Liver (tissue), 9 donors: ENCODE data around the gene DAPK3. TPM values are rescaled to one million over a fixed set of nuclear protein-coding genes. Genes with fewer than 3 reads are reported as not detected.

Experiments
- DNase-seq: peaks from one replicate; pipeline ENCODE4 v3.0.0-alpha.2; 2017; ENCODE audit warnings: low spot score
- H3K27ac ChIP-seq, 2 donors: one replicate each; pipeline ENCODE4 v1.7.0; 2013; ENCODE audit warnings: inconsistent platforms in 2 of 2, low read length in 2 of 2, control low read depth in 1 of 2, low read depth in 1 of 2, mild to moderate bottlenecking in 1 of 2
- H3K27me3 ChIP-seq, 4 donors: one replicate each; pipeline versions ENCODE4 v1.6.1 to v1.7.0; 2013; ENCODE audit warnings: low read length in 3 of 4, inconsistent platforms in 1 of 4, mild to moderate bottlenecking in 1 of 4, moderate library complexity in 1 of 4; ENCODE audit not compliant: control insufficient read depth in 4 of 4, insufficient read depth in 4 of 4
- H3K36me3 ChIP-seq, 4 donors: one replicate each; pipeline versions ENCODE4 v1.6.1 to v1.7.0; 2013; ENCODE audit warnings: low read length in 3 of 4, mild to moderate bottlenecking in 3 of 4, low read depth in 1 of 4, moderate library complexity in 1 of 4; ENCODE audit not compliant: control insufficient read depth in 4 of 4, insufficient read depth in 3 of 4
- H3K4me1 ChIP-seq, 4 donors: one replicate each; pipeline versions ENCODE4 v1.6.1 to v1.7.0; 2013; ENCODE audit warnings: low read length in 3 of 4, mild to moderate bottlenecking in 3 of 4, moderate library complexity in 1 of 4; ENCODE audit not compliant: control insufficient read depth in 4 of 4, insufficient read depth in 4 of 4
- H3K4me3 ChIP-seq, 3 donors: one replicate each; pipeline versions ENCODE4 v1.6.1 to v1.7.0; 2013; ENCODE audit warnings: low read length in 3 of 3, control low read depth in 1 of 3, low read depth in 1 of 3, mild to moderate bottlenecking in 1 of 3
- H3K9ac ChIP-seq, 2 donors: one replicate each; pipeline ENCODE4 v1.7.0; 2013; ENCODE audit warnings: low read length in 2 of 2, mild to moderate bottlenecking in 2 of 2, moderate library complexity in 2 of 2, control low read depth in 1 of 2, low read depth in 1 of 2
- H3K9me3 ChIP-seq, 4 donors: one replicate each; pipeline versions ENCODE4 v1.6.1 to v1.7.0; 2013; ENCODE audit warnings: low read length in 3 of 4; ENCODE audit not compliant: control insufficient read depth in 4 of 4
- EGR1 ChIP-seq, 2 donors: IDR thresholded peaks; 2 replicates each; pipeline ENCODE4 v1.6.1; 2016 to 2018; ENCODE audit warnings: antibody characterized with exemption in 2 of 2, low read depth in 2 of 2
- FOXA1 ChIP-seq: IDR thresholded peaks from 2 replicates; pipeline ENCODE4 v1.6.1; 2016; ENCODE audit warnings: antibody characterized with exemption
- FOXA2 ChIP-seq: IDR thresholded peaks from 2 replicates; pipeline ENCODE4 v1.6.1; 2016; ENCODE audit warnings: antibody characterized with exemption
- HNF4A ChIP-seq, 2 donors: conservative IDR thresholded peaks; 2 replicates each; pipeline ENCODE4 v1.6.1; 2016; ENCODE audit warnings: antibody characterized with exemption in 2 of 2, mild to moderate bottlenecking in 2 of 2
- HNF4G ChIP-seq: IDR thresholded peaks from 2 replicates; pipeline ENCODE4 v1.6.1; 2016; ENCODE audit warnings: antibody characterized with exemption
- NR2F2 ChIP-seq: IDR thresholded peaks from 2 replicates; pipeline ENCODE4 v1.6.1; 2016; ENCODE audit warnings: antibody characterized with exemption
- RAD21 ChIP-seq, 2 donors: IDR thresholded peaks; 2 replicates each; pipeline ENCODE4 v1.6.1; 2016; ENCODE audit warnings: antibody characterized with exemption in 2 of 2, mild to moderate bottlenecking in 2 of 2
- SP1 ChIP-seq: IDR thresholded peaks from 2 replicates; pipeline ENCODE4 v1.6.1; 2018; ENCODE audit warnings: antibody characterized with exemption, mild to moderate bottlenecking
- TAF1 ChIP-seq: conservative IDR thresholded peaks from 2 replicates; pipeline ENCODE4 v1.6.1; 2016; ENCODE audit warnings: antibody characterized with exemption, mild to moderate bottlenecking
- YY1 ChIP-seq: IDR thresholded peaks from 2 replicates; pipeline ENCODE4 v1.6.1; 2016; ENCODE audit warnings: antibody characterized with exemption, mild to moderate bottlenecking
- WGBS: extraction: QIAGEN DNeasy Blood & Tissue Kit; methylation state at CpG from one replicate; pipeline ENCODE4 v1.1.7; 2013; 5-methylcytosine and 5-hydroxymethylcytosine counted together
- polyA plus RNA-seq, 2 donors: library from polyadenylated mRNA; stranded (reverse) in 1 of 2; unstranded in 1 of 2; fragments of 200-250 nt in 1 of 2; fragments of >200 nt in 1 of 2; fragmentation: Nextera tagmentation in 1 of 2; extraction: Ambion mirVana in 1 of 2; gene quantifications; one replicate each; pipeline versions ENCODE4 v1.2.1 to v1.2.3, GENCODE V29; 2013 to 2015
- total RNA-seq, 2 donors: library from RNA; depleted of rRNA; stranded (reverse); fragments of >200 nt; gene quantifications; one replicate each; pipeline ENCODE4 v1.2.3, GENCODE V29; 2014
- TF ChIP-seq, protein P1 (sequence below): IDR thresholded peaks from 2 replicates; pipeline ENCODE4 v1.6.1; 2016; ENCODE audit warnings: antibody characterized with exemption
- TF ChIP-seq, protein P2 (sequence below): IDR thresholded peaks from 2 replicates; pipeline ENCODE4 v1.6.1; 2016; ENCODE audit warnings: antibody characterized with exemption
- TF ChIP-seq, protein P3 (sequence below): fragments of 150-350 bp; IDR thresholded peaks from 2 replicates; pipeline ENCODE4 v1.5.1; 2017; ENCODE audit warnings: improper control_type of control experiment, low read depth, low read length; ENCODE audit not compliant: missing input control
- TF ChIP-seq, protein P4 (sequence below): IDR thresholded peaks from 2 replicates; pipeline ENCODE4 v1.6.1; 2016; ENCODE audit warnings: antibody characterized with exemption
- TF ChIP-seq, protein P5 (sequence below): IDR thresholded peaks from 2 replicates; pipeline ENCODE4 v1.6.1; 2016; ENCODE audit warnings: antibody characterized with exemption, mild to moderate bottlenecking
- donor health status: healthy.
- donor health status: healthy.
- donor health status: healthy.
- donor health status: healthy.
- donor health status: healthy.

Gene DAPK3
- total and polyA plus RNA-seq, 4 donors, result 3.0 to 29.5 (median 23.8) TPM

DNA sequence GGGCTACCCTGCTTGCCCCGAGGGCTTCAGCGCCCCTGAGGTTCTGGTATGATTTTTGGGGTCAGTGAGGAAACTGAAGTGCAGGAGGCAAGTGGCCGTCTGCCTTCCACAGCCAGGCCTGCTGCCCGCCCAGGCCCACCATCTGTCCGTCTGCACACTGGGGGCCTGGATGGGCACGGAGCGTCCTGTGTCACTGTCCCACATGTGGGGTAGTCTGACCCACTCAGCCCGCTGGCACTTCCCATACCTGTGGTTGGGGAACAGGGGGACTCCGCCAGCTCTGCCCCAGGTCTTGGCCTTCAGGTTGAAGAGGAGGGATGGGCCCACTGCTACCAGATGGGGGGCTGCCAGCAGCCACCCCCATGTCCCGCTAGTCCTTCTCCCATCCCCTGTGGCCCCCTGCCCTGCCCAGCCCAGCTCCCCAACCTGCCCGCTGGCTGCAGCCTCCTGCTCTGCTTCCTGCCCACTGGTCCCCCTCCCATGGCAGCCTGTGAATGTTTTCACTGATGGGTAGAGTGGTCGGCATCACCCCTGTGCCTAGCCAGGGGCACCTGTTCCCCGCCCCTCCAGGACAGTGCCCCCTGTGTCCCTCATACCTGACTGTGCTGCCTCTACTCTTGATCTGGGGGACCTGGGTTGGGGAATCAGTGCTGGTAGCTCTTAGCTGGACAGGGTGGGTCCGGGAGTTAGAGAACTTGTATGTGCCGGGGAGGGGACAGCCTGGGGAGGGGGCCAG is 46.2 kb upstream of the DAPK3 start:
- H3K9ac ChIP-seq, result no peak overlapping the region
- H3K4me3 ChIP-seq, result no peak overlapping the region
- WGBS, result 95% methylated on average over 15 of the region's 15 CpGs
- H3K4me1 ChIP-seq, result peaks cover 5 to 46% (median 21%) of the 10 kb centered on the region in 4 donors
- peaks cover 5 to 20% (median 12%) of the 10 kb centered on the region in 4 donors for H3K36me3 ChIP-seq
- TF ChIP-seq RAD21 (IDR thresholded peaks at IDR 0.05) (no peak), NR2F2 (no peak), SP1 (no peak), EGR1 (IDR thresholded peaks at IDR 0.05; ENCODE audit: low read depth in 2 of 2) (no peak), FOXA2 (no peak), HNF4G (no peak), TAF1 (no peak), FOXA1 (no peak), YY1 (no peak), HNF4A (conservative IDR thresholded peaks at IDR 0.05) (no peak)
- TF ChIP-seq, protein P1, sequence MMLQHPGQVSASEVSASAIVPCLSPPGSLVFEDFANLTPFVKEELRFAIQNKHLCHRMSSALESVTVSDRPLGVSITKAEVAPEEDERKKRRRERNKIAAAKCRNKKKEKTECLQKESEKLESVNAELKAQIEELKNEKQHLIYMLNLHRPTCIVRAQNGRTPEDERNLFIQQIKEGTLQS, result no peak
- TF ChIP-seq, protein P2, sequence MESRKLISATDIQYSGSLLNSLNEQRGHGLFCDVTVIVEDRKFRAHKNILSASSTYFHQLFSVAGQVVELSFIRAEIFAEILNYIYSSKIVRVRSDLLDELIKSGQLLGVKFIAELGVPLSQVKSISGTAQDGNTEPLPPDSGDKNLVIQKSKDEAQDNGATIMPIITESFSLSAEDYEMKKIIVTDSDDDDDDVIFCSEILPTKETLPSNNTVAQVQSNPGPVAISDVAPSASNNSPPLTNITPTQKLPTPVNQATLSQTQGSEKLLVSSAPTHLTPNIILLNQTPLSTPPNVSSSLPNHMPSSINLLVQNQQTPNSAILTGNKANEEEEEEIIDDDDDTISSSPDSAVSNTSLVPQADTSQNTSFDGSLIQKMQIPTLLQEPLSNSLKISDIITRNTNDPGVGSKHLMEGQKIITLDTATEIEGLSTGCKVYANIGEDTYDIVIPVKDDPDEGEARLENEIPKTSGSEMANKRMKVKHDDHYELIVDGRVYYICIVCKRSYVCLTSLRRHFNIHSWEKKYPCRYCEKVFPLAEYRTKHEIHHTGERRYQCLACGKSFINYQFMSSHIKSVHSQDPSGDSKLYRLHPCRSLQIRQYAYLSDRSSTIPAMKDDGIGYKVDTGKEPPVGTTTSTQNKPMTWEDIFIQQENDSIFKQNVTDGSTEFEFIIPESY, result no peak
- TF ChIP-seq, protein P3, sequence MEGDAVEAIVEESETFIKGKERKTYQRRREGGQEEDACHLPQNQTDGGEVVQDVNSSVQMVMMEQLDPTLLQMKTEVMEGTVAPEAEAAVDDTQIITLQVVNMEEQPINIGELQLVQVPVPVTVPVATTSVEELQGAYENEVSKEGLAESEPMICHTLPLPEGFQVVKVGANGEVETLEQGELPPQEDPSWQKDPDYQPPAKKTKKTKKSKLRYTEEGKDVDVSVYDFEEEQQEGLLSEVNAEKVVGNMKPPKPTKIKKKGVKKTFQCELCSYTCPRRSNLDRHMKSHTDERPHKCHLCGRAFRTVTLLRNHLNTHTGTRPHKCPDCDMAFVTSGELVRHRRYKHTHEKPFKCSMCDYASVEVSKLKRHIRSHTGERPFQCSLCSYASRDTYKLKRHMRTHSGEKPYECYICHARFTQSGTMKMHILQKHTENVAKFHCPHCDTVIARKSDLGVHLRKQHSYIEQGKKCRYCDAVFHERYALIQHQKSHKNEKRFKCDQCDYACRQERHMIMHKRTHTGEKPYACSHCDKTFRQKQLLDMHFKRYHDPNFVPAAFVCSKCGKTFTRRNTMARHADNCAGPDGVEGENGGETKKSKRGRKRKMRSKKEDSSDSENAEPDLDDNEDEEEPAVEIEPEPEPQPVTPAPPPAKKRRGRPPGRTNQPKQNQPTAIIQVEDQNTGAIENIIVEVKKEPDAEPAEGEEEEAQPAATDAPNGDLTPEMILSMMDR, result no peak
- TF ChIP-seq, protein P4, sequence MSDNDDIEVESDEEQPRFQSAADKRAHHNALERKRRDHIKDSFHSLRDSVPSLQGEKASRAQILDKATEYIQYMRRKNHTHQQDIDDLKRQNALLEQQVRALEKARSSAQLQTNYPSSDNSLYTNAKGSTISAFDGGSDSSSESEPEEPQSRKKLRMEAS, result no peak
- TF ChIP-seq, protein P5, sequence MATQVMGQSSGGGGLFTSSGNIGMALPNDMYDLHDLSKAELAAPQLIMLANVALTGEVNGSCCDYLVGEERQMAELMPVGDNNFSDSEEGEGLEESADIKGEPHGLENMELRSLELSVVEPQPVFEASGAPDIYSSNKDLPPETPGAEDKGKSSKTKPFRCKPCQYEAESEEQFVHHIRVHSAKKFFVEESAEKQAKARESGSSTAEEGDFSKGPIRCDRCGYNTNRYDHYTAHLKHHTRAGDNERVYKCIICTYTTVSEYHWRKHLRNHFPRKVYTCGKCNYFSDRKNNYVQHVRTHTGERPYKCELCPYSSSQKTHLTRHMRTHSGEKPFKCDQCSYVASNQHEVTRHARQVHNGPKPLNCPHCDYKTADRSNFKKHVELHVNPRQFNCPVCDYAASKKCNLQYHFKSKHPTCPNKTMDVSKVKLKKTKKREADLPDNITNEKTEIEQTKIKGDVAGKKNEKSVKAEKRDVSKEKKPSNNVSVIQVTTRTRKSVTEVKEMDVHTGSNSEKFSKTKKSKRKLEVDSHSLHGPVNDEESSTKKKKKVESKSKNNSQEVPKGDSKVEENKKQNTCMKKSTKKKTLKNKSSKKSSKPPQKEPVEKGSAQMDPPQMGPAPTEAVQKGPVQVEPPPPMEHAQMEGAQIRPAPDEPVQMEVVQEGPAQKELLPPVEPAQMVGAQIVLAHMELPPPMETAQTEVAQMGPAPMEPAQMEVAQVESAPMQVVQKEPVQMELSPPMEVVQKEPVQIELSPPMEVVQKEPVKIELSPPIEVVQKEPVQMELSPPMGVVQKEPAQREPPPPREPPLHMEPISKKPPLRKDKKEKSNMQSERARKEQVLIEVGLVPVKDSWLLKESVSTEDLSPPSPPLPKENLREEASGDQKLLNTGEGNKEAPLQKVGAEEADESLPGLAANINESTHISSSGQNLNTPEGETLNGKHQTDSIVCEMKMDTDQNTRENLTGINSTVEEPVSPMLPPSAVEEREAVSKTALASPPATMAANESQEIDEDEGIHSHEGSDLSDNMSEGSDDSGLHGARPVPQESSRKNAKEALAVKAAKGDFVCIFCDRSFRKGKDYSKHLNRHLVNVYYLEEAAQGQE, result no peak
- H3K27me3 ChIP-seq, result no peaks in the 10 kb centered on the region
- H3K27ac ChIP-seq, result no peak overlapping the region
- no peak for DNase-seq
- H3K9me3 ChIP-seq, result no peaks in the 10 kb centered on the region
